ENCODE measurements around the gene SEC14L1.

GRCh38 chr17:77095461-77095860, 45.3 kb upstream of the SEC14L1 start:
- no peak for TF ChIP-seq POLR2A (IDR thresholded peaks at IDR 0.05)
- TF ChIP-seq, protein P1, sequence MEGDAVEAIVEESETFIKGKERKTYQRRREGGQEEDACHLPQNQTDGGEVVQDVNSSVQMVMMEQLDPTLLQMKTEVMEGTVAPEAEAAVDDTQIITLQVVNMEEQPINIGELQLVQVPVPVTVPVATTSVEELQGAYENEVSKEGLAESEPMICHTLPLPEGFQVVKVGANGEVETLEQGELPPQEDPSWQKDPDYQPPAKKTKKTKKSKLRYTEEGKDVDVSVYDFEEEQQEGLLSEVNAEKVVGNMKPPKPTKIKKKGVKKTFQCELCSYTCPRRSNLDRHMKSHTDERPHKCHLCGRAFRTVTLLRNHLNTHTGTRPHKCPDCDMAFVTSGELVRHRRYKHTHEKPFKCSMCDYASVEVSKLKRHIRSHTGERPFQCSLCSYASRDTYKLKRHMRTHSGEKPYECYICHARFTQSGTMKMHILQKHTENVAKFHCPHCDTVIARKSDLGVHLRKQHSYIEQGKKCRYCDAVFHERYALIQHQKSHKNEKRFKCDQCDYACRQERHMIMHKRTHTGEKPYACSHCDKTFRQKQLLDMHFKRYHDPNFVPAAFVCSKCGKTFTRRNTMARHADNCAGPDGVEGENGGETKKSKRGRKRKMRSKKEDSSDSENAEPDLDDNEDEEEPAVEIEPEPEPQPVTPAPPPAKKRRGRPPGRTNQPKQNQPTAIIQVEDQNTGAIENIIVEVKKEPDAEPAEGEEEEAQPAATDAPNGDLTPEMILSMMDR (IDR thresholded peaks at IDR 0.05), result no peak
